H9 (cell line): ENCODE results near the gene SIPA1. TPM values are rescaled to one million over a fixed set of nuclear protein-coding genes. Genes with fewer than 3 reads are reported as not detected.

Experiments
- DNase-seq: peaks from one replicate; pipeline ENCODE4 v3.0.0-alpha.2; 2017
- H2AFZ ChIP-seq: one replicate; pipeline ENCODE4 v1.6.1; 2013; ENCODE audit warnings: mild to moderate bottlenecking, low read length, control low read depth, moderate library complexity
- H2AK5ac ChIP-seq: 2 replicates; pipeline ENCODE4 v1.6.1; 2013; ENCODE audit warnings: low read length, control low read depth, mixed read lengths; ENCODE audit not compliant: insufficient read length
- H2BK120ac ChIP-seq: one replicate; pipeline ENCODE4 v1.6.1; 2013; ENCODE audit warnings: low read depth, mild to moderate bottlenecking, low read length, control low read depth, inconsistent platforms; ENCODE audit not compliant: poor library complexity, severe bottlenecking
- H2BK12ac ChIP-seq: 2 replicates; pipeline ENCODE4 v1.6.1; 2013; ENCODE audit warnings: low read length, control low read depth, mixed read lengths, low read depth; ENCODE audit not compliant: insufficient read length
- H2BK15ac ChIP-seq: 2 replicates; pipeline ENCODE4 v1.6.1; 2013; ENCODE audit warnings: low read depth, low read length, control low read depth
- H2BK20ac ChIP-seq: one replicate; pipeline ENCODE4 v1.6.1; 2013; ENCODE audit warnings: low read depth, mild to moderate bottlenecking, low read length, control low read depth, inconsistent platforms; ENCODE audit not compliant: poor library complexity, severe bottlenecking
- H2BK5ac ChIP-seq: 2 replicates; pipeline ENCODE4 v1.6.1; 2013; ENCODE audit warnings: low read length, control low read depth, mixed read lengths; ENCODE audit not compliant: insufficient read length
- H3K14ac ChIP-seq: 2 replicates; pipeline ENCODE4 v1.6.1; 2013; ENCODE audit warnings: low read length, control low read depth; ENCODE audit not compliant: insufficient read depth
- H3K18ac ChIP-seq: 2 replicates; pipeline ENCODE4 v1.6.1; 2013; ENCODE audit warnings: low read depth, mild to moderate bottlenecking, mixed read lengths, low read length, control low read depth; ENCODE audit not compliant: insufficient read length
- H3K23ac ChIP-seq: 2 replicates; pipeline ENCODE4 v1.6.1; 2013; ENCODE audit warnings: low read length, control low read depth, mixed read lengths, low read depth; ENCODE audit not compliant: insufficient read length
- H3K23me2 ChIP-seq: 2 replicates; pipeline ENCODE4 v1.6.1; 2013; ENCODE audit warnings: low read depth, mild to moderate bottlenecking, mixed read lengths, low read length, control low read depth; ENCODE audit not compliant: insufficient read length, poor library complexity, severe bottlenecking
- H3K27ac ChIP-seq: 2 replicates; pipeline ENCODE4 v1.5.1; 2013; ENCODE audit warnings: low read length, control low read depth, mixed read lengths, low read depth; ENCODE audit not compliant: insufficient read length
- H3K27me3 ChIP-seq: 2 replicates; pipeline ENCODE4 v1.6.1; 2013; ENCODE audit warnings: low read length, control low read depth, inconsistent platforms; ENCODE audit not compliant: insufficient read depth
- H3K4ac ChIP-seq: 2 replicates; pipeline ENCODE4 v1.6.1; 2013; ENCODE audit warnings: low read depth, mild to moderate bottlenecking, control low read depth, inconsistent platforms, low read length, moderate library complexity
- H3K4me1 ChIP-seq: 2 replicates; pipeline ENCODE4 v1.6.1; 2013; ENCODE audit warnings: low read length, control low read depth, inconsistent platforms; ENCODE audit not compliant: insufficient read depth
- H3K4me2 ChIP-seq: 2 replicates; pipeline ENCODE4 v1.6.1; 2013; ENCODE audit warnings: low read length, control low read depth, mixed read lengths; ENCODE audit not compliant: insufficient read length, insufficient read depth
- H3K56ac ChIP-seq: 2 replicates; pipeline ENCODE4 v1.6.1; 2013; ENCODE audit warnings: low read depth, mild to moderate bottlenecking, mixed read lengths, low read length, control low read depth; ENCODE audit not compliant: insufficient read length
- H3K79me1 ChIP-seq: 2 replicates; pipeline ENCODE4 v1.6.1; 2013; ENCODE audit warnings: low read depth, mild to moderate bottlenecking, moderate library complexity, low read length, control low read depth, inconsistent platforms; ENCODE audit not compliant: insufficient read depth, poor library complexity, severe bottlenecking
- H3K79me2 ChIP-seq: 2 replicates; pipeline ENCODE4 v1.6.1; 2013; ENCODE audit warnings: low read length, control low read depth, inconsistent platforms; ENCODE audit not compliant: insufficient read depth
- H3K9ac ChIP-seq: 2 replicates; pipeline ENCODE4 v1.6.1; 2013; ENCODE audit warnings: low read length, control low read depth, mixed read lengths; ENCODE audit not compliant: insufficient read length; ENCODE audit errors: extremely low read depth
- H3K9me3 ChIP-seq: one replicate; pipeline ENCODE4 v1.6.1; 2013; ENCODE audit warnings: low read depth, low read length, inconsistent platforms; ENCODE audit not compliant: control insufficient read depth
- H3T11ph ChIP-seq: one replicate; pipeline ENCODE4 v1.6.1; 2013; ENCODE audit warnings: mild to moderate bottlenecking, low read length, control low read depth, inconsistent platforms
- H4K20me1 ChIP-seq: one replicate; pipeline ENCODE4 v1.6.1; 2013; ENCODE audit not compliant: control insufficient read depth, insufficient read length, insufficient read depth
- H4K5ac ChIP-seq: 2 replicates; pipeline ENCODE4 v1.6.1; 2013; ENCODE audit warnings: low read depth, mild to moderate bottlenecking, mixed read lengths, low read length, control low read depth; ENCODE audit not compliant: insufficient read length
- H4K8ac ChIP-seq: replicated peaks from 2 replicates; pipeline ENCODE4 v1.6.1; 2013; ENCODE audit warnings: low read length, control low read depth, mixed read lengths, low read depth; ENCODE audit not compliant: insufficient read length
- H4K91ac ChIP-seq: 2 replicates; pipeline ENCODE4 v1.6.1; 2013; ENCODE audit warnings: low read depth, mild to moderate bottlenecking, moderate library complexity, mixed read lengths, low read length, control low read depth; ENCODE audit not compliant: insufficient read length
- H3K27ac Mint-ChIP-seq, 3 experiments: 2 replicates in 2 of 3; 3 replicates in 1 of 3; pipeline ENCODE4 v1.8.0; 2020 to 2021; ENCODE audit warnings: mixed read lengths in 3 of 3, mild to moderate bottlenecking in 1 of 3, moderate library complexity in 1 of 3
- H3K27me3 Mint-ChIP-seq: 2 replicates; pipeline ENCODE4 v1.8.0; 2021; ENCODE audit warnings: low read depth, mild to moderate bottlenecking, moderate library complexity, mixed read lengths
- H3K36me3 Mint-ChIP-seq, 3 experiments: 2 replicates in 2 of 3; 3 replicates in 1 of 3; pipeline ENCODE4 v1.8.0; 2020 to 2021; ENCODE audit warnings: low read depth in 3 of 3, mixed read lengths in 3 of 3; ENCODE audit not compliant: insufficient read depth in 1 of 3
- H3K4me1 Mint-ChIP-seq, 2 experiments: 2 replicates each; pipeline ENCODE4 v1.8.0; 2020; ENCODE audit warnings: mixed read lengths in 2 of 2
- H3K4me3 Mint-ChIP-seq, 2 experiments: 2 replicates in 1 of 2; 3 replicates in 1 of 2; pipeline ENCODE4 v1.8.0; 2020 to 2021; ENCODE audit warnings: mild to moderate bottlenecking in 2 of 2, mixed read lengths in 2 of 2, moderate library complexity in 1 of 2
- H3K9me3 Mint-ChIP-seq, 2 experiments: 2 replicates in 1 of 2; 3 replicates in 1 of 2; pipeline ENCODE4 v1.8.0; 2020; ENCODE audit warnings: mild to moderate bottlenecking in 2 of 2, mixed read lengths in 2 of 2, moderate library complexity in 1 of 2
- CTCF ChIP-seq: fragments of 200-600 bp; sonication (generic); conservative IDR thresholded peaks from 3 replicates; pipeline ENCODE4 v1.8.0; 2021; ENCODE audit warnings: antibody characterized with exemption, mild to moderate bottlenecking
- WGBS: extraction: QIAGEN DNeasy Blood & Tissue Kit; methylation state at CpG from one replicate; pipeline ENCODE4 v1.1.7; 2013; ENCODE audit warnings: missing lambda C conversion rate, low lambda C conversion rate, mixed read lengths; ENCODE audit not compliant: insufficient read length; ENCODE audit errors: extremely low coverage; 5-methylcytosine and 5-hydroxymethylcytosine counted together
- total RNA-seq: library from RNA; stranded (reverse); gene quantifications from 2 replicates; pipeline ENCODE4 v1.2.1, GENCODE V29; 2021

The SIPA1 gene
- total RNA-seq, 1 experiment from 2014 or later = 32.0 TPM

GRCh38 chr11:65646958-65647701 lies 9.2 kb downstream of the SIPA1 start:
- Histone ChIP-seq H3K56ac (no peak overlapping the region), H3K4me1 (peaks cover 5% of the 10 kb centered on the region; the same call in 1 of the 2 replicates), H2BK15ac (no peak overlapping the region), H3K9me3 (no peaks in the 10 kb centered on the region), H2BK20ac (no peak overlapping the region), H4K91ac (no peak overlapping the region), H3K27ac (no peak overlapping the region), H3K14ac (no peak overlapping the region), H4K8ac (no peak overlapping the region), H3K23me2 (peaks cover 9% of the 10 kb centered on the region), H3K79me2 (no peaks in the 10 kb centered on the region), H3K18ac (no peak overlapping the region), H4K5ac (no peak overlapping the region), H2AK5ac (no peak overlapping the region), H2AFZ (no peak overlapping the region), H3K79me1 (no peaks in the 10 kb centered on the region), H3K9ac (no peak overlapping the region), H4K20me1 (peaks cover 5% of the 10 kb centered on the region), H3K23ac (no peak overlapping the region), H2BK5ac (no peak overlapping the region), H3K4me2 (peak overlapping the region; percentile 34), H2BK120ac (no peak overlapping the region), H3K27me3 (no peaks in the 10 kb centered on the region), H3T11ph (no peak overlapping the region), H3K4ac (no peak overlapping the region), H2BK12ac (no peak overlapping the region)
- Mint-ChIP-seq H3K36me3 (peaks cover 5 to 12% (median 9%) of the 10 kb centered on the region in 3 experiments; a peak in 6 of 7 replicates), H3K4me1 (peaks cover 19 to 30% of the 10 kb centered on the region in 2 experiments), H3K9me3 (no peaks in the 10 kb centered on the region; a peak in 1 of 5 replicates), H3K4me3 (peak overlapping the region; percentile 72 to 78; a peak in 4 of 5 replicates), H3K27ac (no peak overlapping the region), H3K27me3 (peaks cover 3% of the 10 kb centered on the region)
- WGBS = no CpG with 5 or more reads among the region's 87 CpGs
- TF ChIP-seq CTCF = peak; percentile 45; the same call in 2 of the 3 replicates
- DNase-seq = peak; percentile 83
